ENCODE results near the gene PIM3. TPM values are rescaled to one million over a fixed set of nuclear protein-coding genes. Genes with fewer than 3 reads are reported as not detected.

Gene PIM3
- total RNA-seq, 1 experiment from 2014 or later = 58.2 TPM

DNA sequence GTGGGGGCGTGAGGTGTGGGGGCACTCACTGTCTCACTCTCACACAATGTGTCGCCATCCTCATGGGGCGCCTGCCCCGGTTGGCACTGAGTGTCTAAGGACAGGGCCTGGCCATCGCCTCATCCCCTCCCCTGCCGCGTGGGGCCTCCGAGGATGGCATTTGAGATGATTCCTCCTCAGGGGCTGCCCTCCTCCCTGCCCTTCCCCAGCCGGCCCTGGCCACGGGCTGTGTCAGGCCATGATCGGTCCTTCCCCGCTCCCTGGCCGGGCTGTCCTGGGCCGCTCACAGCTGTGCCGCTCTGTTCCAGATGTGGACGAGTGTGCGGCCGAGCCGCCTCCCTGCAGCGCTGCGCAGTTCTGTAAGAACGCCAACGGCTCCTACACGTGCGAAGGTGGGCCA is 37.6 kb upstream of the PIM3 start:
- H3K27me3 ChIP-seq (ENCODE audit: control insufficient read depth, insufficient read depth, low read length) = no peaks in the 10 kb centered on the region
- H3K4me3 ChIP-seq (ENCODE audit: low read depth in 2 of 2, low read length in 2 of 2) = no peak overlapping the region
- in situ Hi-C loops (cut with HindIII; ENCODE audit: low pct_unique_long_range_greater_than_20kb, low sequenced_read_pairs) = no loop called here
- POLR2A ChIA-PET = no interaction called here
- H3K27ac ChIP-seq (ENCODE audit: low read length) = no peak overlapping the region
- CTCF ChIA-PET = no interaction called here
- ATAC-seq (no peak), DNase-seq (ENCODE audit: low read depth, low spot score) (no peak)
- no peaks in the 10 kb centered on the region for H3K36me3 ChIP-seq (ENCODE audit: control insufficient read depth, insufficient read depth, low read length)
- H3K4me1 ChIP-seq (ENCODE audit: control insufficient read depth, insufficient read depth, low read length) = peaks cover 3% of the 10 kb centered on the region; the same call in 1 of the 2 replicates
- BruUV-seq (replicated peaks) = no TSS peak
- TF ChIP-seq, protein P1, sequence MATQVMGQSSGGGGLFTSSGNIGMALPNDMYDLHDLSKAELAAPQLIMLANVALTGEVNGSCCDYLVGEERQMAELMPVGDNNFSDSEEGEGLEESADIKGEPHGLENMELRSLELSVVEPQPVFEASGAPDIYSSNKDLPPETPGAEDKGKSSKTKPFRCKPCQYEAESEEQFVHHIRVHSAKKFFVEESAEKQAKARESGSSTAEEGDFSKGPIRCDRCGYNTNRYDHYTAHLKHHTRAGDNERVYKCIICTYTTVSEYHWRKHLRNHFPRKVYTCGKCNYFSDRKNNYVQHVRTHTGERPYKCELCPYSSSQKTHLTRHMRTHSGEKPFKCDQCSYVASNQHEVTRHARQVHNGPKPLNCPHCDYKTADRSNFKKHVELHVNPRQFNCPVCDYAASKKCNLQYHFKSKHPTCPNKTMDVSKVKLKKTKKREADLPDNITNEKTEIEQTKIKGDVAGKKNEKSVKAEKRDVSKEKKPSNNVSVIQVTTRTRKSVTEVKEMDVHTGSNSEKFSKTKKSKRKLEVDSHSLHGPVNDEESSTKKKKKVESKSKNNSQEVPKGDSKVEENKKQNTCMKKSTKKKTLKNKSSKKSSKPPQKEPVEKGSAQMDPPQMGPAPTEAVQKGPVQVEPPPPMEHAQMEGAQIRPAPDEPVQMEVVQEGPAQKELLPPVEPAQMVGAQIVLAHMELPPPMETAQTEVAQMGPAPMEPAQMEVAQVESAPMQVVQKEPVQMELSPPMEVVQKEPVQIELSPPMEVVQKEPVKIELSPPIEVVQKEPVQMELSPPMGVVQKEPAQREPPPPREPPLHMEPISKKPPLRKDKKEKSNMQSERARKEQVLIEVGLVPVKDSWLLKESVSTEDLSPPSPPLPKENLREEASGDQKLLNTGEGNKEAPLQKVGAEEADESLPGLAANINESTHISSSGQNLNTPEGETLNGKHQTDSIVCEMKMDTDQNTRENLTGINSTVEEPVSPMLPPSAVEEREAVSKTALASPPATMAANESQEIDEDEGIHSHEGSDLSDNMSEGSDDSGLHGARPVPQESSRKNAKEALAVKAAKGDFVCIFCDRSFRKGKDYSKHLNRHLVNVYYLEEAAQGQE (IDR thresholded peaks at IDR 0.05; ENCODE audit: insufficient read depth in 1 of 2, low read depth in 2 of 2, low read length in 1 of 2) = no peak
- TF ChIP-seq SIN3A (IDR thresholded peaks at IDR 0.05; ENCODE audit: borderline replicate concordance, insufficient read depth, low read depth, low read length) = no peak
- TF ChIP-seq TCF7L2 (IDR thresholded peaks at IDR 0.05; ENCODE audit: low read depth, low read length) = no peak
- intact Hi-C loops (cut with micrococcal nuclease; ENCODE audit: unreplicated experiment) = no loop called here
- no peaks in the 10 kb centered on the region for H3K9me3 ChIP-seq (ENCODE audit: control insufficient read depth, insufficient read depth, low read depth, low read length)

DNA sequence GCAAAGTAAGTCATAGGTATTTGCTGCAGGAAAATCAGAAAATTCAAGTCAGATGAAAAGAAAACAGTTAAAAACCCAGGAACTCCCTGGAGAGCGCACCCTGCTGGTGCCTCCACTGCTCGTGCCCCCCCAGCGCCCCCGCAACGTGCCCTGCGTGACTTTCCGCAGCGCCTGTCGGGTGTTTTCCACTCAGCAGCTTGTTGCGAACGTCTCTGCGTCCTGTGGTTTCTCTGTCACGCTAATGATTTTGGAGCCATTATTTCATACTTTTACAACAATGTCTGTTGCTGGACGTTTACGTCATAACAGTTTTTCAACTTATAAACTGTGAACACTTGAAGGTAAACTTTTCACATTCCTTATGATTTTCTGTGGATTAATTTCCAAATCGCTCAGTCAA is 37.1 kb upstream of the PIM3 start:
- DNase-seq (ENCODE audit: low read depth, low spot score) = no peak
- ATAC-seq = no peak
- POLR2A ChIA-PET = no interaction called here
- Histone ChIP-seq H3K9me3 (ENCODE audit: control insufficient read depth, insufficient read depth, low read depth, low read length) (no peaks in the 10 kb centered on the region), H3K36me3 (ENCODE audit: control insufficient read depth, insufficient read depth, low read length) (no peaks in the 10 kb centered on the region), H3K4me1 (ENCODE audit: control insufficient read depth, insufficient read depth, low read length) (peaks cover 3% of the 10 kb centered on the region; the same call in 1 of the 2 replicates), H3K4me3 (ENCODE audit: low read depth in 2 of 2, low read length in 2 of 2) (no peak overlapping the region), H3K27ac (ENCODE audit: low read length) (no peak overlapping the region), H3K27me3 (ENCODE audit: control insufficient read depth, insufficient read depth, low read length) (no peaks in the 10 kb centered on the region)
- in situ Hi-C loops (cut with HindIII; ENCODE audit: low pct_unique_long_range_greater_than_20kb, low sequenced_read_pairs) (no loop called here), intact Hi-C loops (cut with micrococcal nuclease; ENCODE audit: unreplicated experiment) (no loop called here)
- CTCF ChIA-PET = no interaction called here
- TF ChIP-seq SIN3A (IDR thresholded peaks at IDR 0.05; ENCODE audit: borderline replicate concordance, insufficient read depth, low read depth, low read length) (no peak), POLR2AphosphoS5 (IDR thresholded peaks at IDR 0.05; ENCODE audit: low read depth, low read length) (no peak), TCF7L2 (IDR thresholded peaks at IDR 0.05; ENCODE audit: low read depth, low read length) (no peak)
- TF ChIP-seq, protein P1 (IDR thresholded peaks at IDR 0.05; ENCODE audit: insufficient read depth in 1 of 2, low read depth in 2 of 2, low read length in 1 of 2) = no peak
- TF ChIP-seq, protein P2, sequence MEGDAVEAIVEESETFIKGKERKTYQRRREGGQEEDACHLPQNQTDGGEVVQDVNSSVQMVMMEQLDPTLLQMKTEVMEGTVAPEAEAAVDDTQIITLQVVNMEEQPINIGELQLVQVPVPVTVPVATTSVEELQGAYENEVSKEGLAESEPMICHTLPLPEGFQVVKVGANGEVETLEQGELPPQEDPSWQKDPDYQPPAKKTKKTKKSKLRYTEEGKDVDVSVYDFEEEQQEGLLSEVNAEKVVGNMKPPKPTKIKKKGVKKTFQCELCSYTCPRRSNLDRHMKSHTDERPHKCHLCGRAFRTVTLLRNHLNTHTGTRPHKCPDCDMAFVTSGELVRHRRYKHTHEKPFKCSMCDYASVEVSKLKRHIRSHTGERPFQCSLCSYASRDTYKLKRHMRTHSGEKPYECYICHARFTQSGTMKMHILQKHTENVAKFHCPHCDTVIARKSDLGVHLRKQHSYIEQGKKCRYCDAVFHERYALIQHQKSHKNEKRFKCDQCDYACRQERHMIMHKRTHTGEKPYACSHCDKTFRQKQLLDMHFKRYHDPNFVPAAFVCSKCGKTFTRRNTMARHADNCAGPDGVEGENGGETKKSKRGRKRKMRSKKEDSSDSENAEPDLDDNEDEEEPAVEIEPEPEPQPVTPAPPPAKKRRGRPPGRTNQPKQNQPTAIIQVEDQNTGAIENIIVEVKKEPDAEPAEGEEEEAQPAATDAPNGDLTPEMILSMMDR (IDR thresholded peaks at IDR 0.05) = no peak
- no TSS peak for BruUV-seq (replicated peaks)
